H1 (cell line): ENCODE results near the gene SESN2. TPM values are rescaled to one million over a fixed set of nuclear protein-coding genes. Genes with fewer than 3 reads are reported as not detected.
A peak's percentile ranks its signal among the peaks of the same experiment; 100 is the strongest.

ENCODE experiments used
- BACH1 ChIP-seq: IDR thresholded peaks from 2 replicates; pipeline ENCODE4 v1.6.1; 2012; ENCODE audit warnings: low read length, improper control_type of control experiment
- CBX8 ChIP-seq: fragments of 300-800, 300-1000 bp; sonication (generic); IDR thresholded peaks from 2 replicates; pipeline ENCODE4 v1.7.1; 2016; ENCODE audit warnings: low read depth, low read length, borderline replicate concordance
- CHD1 ChIP-seq: IDR thresholded peaks from 2 replicates; pipeline ENCODE4 v1.6.1; 2012; ENCODE audit warnings: low read depth, low read length, improper control_type of control experiment
- GABPA ChIP-seq: IDR thresholded peaks from 2 replicates; pipeline ENCODE4 v1.6.1; 2011; ENCODE audit warnings: mild to moderate bottlenecking, low read length, moderate library complexity, borderline replicate concordance; ENCODE audit not compliant: insufficient read depth
- JUN ChIP-seq: IDR thresholded peaks from 2 replicates; pipeline ENCODE4 v1.6.1; 2011; ENCODE audit warnings: low read depth, mild to moderate bottlenecking, improper control_type of control experiment, low read length
- JUND ChIP-seq: IDR thresholded peaks from 2 replicates; pipeline ENCODE4 v1.6.1; 2011; ENCODE audit warnings: mild to moderate bottlenecking, improper control_type of control experiment, low read length
- KDM4A ChIP-seq: IDR thresholded peaks from one replicate; pipeline ENCODE4 v1.7.1; 2012; ENCODE audit warnings: low read depth, mild to moderate bottlenecking, moderate library complexity, low read length, inconsistent platforms; ENCODE audit not compliant: severe bottlenecking
- NANOG ChIP-seq: IDR thresholded peaks from 2 replicates; pipeline ENCODE4 v1.6.1; 2011; ENCODE audit warnings: low read length, low read depth, mild to moderate bottlenecking, inconsistent platforms; ENCODE audit not compliant: insufficient read depth, poor library complexity, severe bottlenecking
- NRF1 ChIP-seq: IDR thresholded peaks from 2 replicates; pipeline ENCODE4 v1.6.1; 2011; ENCODE audit warnings: mild to moderate bottlenecking, low read depth, low read length, improper control_type of control experiment
- POLR2AphosphoS5 ChIP-seq: IDR thresholded peaks from 2 replicates; pipeline ENCODE4 v1.6.1; 2011; ENCODE audit warnings: low read depth, low read length
- RAD21 ChIP-seq, 2 experiments: IDR thresholded peaks in 1 of 2; conservative IDR thresholded peaks in 1 of 2; 2 replicates each; pipeline ENCODE4 v1.6.1; 2011; ENCODE audit warnings: low read depth in 2 of 2, low read length in 2 of 2, improper control_type of control experiment in 1 of 2, inconsistent platforms in 1 of 2, mild to moderate bottlenecking in 1 of 2, moderate library complexity in 1 of 2
- RFX5 ChIP-seq: IDR thresholded peaks from 2 replicates; pipeline ENCODE4 v1.6.1; 2011; ENCODE audit warnings: low read depth, low read length, improper control_type of control experiment, borderline replicate concordance
- SIRT6 ChIP-seq: IDR thresholded peaks from one replicate; pipeline ENCODE4 v1.7.1; 2012; ENCODE audit warnings: low read length, inconsistent platforms
- SIX5 ChIP-seq: IDR thresholded peaks from 2 replicates; pipeline ENCODE4 v1.6.1; 2011; ENCODE audit warnings: mild to moderate bottlenecking, low read depth, low read length
- SP1 ChIP-seq: IDR thresholded peaks from 2 replicates; pipeline ENCODE4 v1.6.1; 2011; ENCODE audit warnings: low read depth, low read length
- SUZ12 ChIP-seq: fragments of 200-600 bp; sonication (generic); IDR thresholded peaks from 2 replicates; pipeline ENCODE4 v1.6.1; 2012; ENCODE audit warnings: mild to moderate bottlenecking, inconsistent platforms, low read length, moderate library complexity, mixed read lengths
- TBP ChIP-seq: IDR thresholded peaks from 2 replicates; pipeline ENCODE4 v1.6.1; 2011; ENCODE audit warnings: low read depth, low read length, improper control_type of control experiment
- TEAD4 ChIP-seq: IDR thresholded peaks from 2 replicates; pipeline ENCODE4 v1.6.1; 2012; ENCODE audit warnings: low read depth, low read length, inconsistent platforms, mixed read lengths
- YY1 ChIP-seq: IDR thresholded peaks from 2 replicates; pipeline ENCODE4 v1.6.1; 2011; ENCODE audit warnings: low read depth, mild to moderate bottlenecking, low read length
- ZNF274 ChIP-seq: IDR thresholded peaks from 2 replicates; pipeline ENCODE4 v1.7.0; 2012; ENCODE audit warnings: low read length, borderline replicate concordance; ENCODE audit errors: extremely low read depth
- polyA plus RNA-seq, 7 experiments: library from polyadenylated mRNA; depleted of rRNA in 3 of 7; stranded (reverse) in 5 of 7; unstranded in 2 of 7; fragments of >200 nt in 5 of 7; fragments of 200-250 nt in 2 of 7; gene quantifications; 1 replicate in 5 of 7; 2 replicates in 1 of 7; 4 replicates in 1 of 7; pipeline versions ENCODE4 v1.2.1 to v1.2.3, GENCODE V29; 2011 to 2013; ENCODE audit warnings: missing spikeins in 2 of 7, mixed read lengths in 2 of 7
- total RNA-seq: library from RNA; stranded (reverse); fragmentation: NEBNext Ultra II Directional; extraction: Animal tissue kit (Norgen Biotek cat#: 25700); gene quantifications from 2 replicates; pipeline ENCODE4 v1.2.1, GENCODE V29; 2021
- TF ChIP-seq, protein P1 (sequence below), 3 experiments: IDR thresholded peaks; 1 replicate in 2 of 3; 2 replicates in 1 of 3; pipeline versions ENCODE4 v1.5.1 to v1.6.1; 2011; ENCODE audit warnings: low read length in 3 of 3, mild to moderate bottlenecking in 3 of 3, inconsistent platforms in 2 of 3, low read depth in 1 of 3, moderate library complexity in 1 of 3; ENCODE audit not compliant: insufficient read depth in 1 of 3; ENCODE audit errors: control extremely low read depth in 1 of 3

Gene SESN2
- total and polyA plus RNA-seq, 2 of the 8 experiments (the other 6 are each of a cell fraction or from before 2014, with no cell fraction given), result 25.1 to 33.0 TPM

DNA sequence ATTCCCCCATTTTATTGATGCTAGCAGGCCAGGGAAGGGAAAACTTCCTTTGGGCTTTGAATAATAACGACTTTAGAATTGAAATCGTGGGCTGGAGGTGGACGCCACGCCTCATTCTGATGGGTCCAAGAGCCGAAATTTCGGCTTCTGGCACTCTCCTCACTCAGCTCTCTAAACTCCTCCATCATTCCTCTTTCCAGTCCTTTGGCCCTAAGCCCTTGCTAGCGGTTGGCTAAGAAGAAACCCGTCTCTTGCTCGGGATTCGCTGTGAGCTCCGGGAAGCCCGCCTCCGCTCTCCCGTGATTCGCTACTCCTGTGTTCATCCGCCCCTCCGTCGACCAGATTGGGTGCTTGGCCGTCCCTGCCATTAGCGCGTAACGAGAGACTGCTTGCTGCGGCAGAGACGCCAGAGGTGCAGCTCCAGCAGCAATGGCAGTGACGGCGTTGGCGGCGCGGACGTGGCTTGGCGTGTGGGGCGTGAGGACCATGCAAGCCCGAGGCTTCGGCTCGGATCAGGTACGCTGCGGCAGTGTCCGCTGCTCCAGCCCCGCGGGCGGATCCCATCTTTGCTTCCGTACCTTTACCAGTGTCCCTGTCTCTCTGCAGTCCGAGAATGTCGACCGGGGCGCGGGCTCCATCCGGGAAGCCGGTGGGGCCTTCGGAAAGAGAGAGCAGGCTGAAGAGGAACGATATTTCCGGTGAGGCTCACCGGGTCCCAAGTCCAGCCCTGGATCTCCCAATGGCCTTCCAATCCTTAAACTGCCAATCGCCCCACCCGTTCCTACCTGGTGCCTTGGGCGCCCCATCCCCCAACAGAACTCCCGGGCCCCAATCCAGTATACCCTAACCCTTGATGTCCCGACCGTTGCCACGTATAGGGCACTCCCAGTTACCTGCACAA lies 23.3 kb upstream of the SESN2 start, which contains the start of gene ATP5IF1 (continued):
- TF ChIP-seq KDM4A, result peak; percentile 77
- no peak for TF ChIP-seq NRF1
- TF ChIP-seq TEAD4, result no peak
- TF ChIP-seq GABPA, result no peak
- TF ChIP-seq JUND, result no peak
- TF ChIP-seq NANOG, result no peak
- peak; percentile 73; the same call in 1 of the 2 replicates for TF ChIP-seq YY1
- TF ChIP-seq CBX8, result no peak
- TF ChIP-seq CHD1, result no peak
- TF ChIP-seq TBP, result peak; percentile 87
- TF ChIP-seq, protein P1, sequence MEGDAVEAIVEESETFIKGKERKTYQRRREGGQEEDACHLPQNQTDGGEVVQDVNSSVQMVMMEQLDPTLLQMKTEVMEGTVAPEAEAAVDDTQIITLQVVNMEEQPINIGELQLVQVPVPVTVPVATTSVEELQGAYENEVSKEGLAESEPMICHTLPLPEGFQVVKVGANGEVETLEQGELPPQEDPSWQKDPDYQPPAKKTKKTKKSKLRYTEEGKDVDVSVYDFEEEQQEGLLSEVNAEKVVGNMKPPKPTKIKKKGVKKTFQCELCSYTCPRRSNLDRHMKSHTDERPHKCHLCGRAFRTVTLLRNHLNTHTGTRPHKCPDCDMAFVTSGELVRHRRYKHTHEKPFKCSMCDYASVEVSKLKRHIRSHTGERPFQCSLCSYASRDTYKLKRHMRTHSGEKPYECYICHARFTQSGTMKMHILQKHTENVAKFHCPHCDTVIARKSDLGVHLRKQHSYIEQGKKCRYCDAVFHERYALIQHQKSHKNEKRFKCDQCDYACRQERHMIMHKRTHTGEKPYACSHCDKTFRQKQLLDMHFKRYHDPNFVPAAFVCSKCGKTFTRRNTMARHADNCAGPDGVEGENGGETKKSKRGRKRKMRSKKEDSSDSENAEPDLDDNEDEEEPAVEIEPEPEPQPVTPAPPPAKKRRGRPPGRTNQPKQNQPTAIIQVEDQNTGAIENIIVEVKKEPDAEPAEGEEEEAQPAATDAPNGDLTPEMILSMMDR (IDR thresholded peaks at IDR 0.05; ENCODE audit: control extremely low read depth in 1 of 3, insufficient read depth in 1 of 3, low read depth in 1 of 3, low read length in 3 of 3), result no peak
- no peak for TF ChIP-seq SUZ12
- no peak for TF ChIP-seq ZNF274
- no peak for TF ChIP-seq BACH1
- TF ChIP-seq RAD21 (IDR thresholded peaks at IDR 0.05 in 1 of 2, conservative IDR thresholded peaks at IDR 0.05 in 1 of 2; ENCODE audit: low read depth in 2 of 2, low read length in 2 of 2), result no peak
- TF ChIP-seq RFX5, result no peak
- TF ChIP-seq POLR2AphosphoS5, result peak; percentile 97
- TF ChIP-seq SP1, result peak; percentile 98
- TF ChIP-seq SIRT6, result no peak
- TF ChIP-seq JUN, result no peak
- TF ChIP-seq SIX5, result no peak
